ENCODE results near the gene HDAC4. TPM values are rescaled to one million over a fixed set of nuclear protein-coding genes. Genes with fewer than 3 reads are reported as not detected.

Gene HDAC4
- total and polyA plus RNA-seq, 2 of the 4 experiments (the other 2 are of a cell fraction), result 4.1 to 7.2 TPM

DNA sequence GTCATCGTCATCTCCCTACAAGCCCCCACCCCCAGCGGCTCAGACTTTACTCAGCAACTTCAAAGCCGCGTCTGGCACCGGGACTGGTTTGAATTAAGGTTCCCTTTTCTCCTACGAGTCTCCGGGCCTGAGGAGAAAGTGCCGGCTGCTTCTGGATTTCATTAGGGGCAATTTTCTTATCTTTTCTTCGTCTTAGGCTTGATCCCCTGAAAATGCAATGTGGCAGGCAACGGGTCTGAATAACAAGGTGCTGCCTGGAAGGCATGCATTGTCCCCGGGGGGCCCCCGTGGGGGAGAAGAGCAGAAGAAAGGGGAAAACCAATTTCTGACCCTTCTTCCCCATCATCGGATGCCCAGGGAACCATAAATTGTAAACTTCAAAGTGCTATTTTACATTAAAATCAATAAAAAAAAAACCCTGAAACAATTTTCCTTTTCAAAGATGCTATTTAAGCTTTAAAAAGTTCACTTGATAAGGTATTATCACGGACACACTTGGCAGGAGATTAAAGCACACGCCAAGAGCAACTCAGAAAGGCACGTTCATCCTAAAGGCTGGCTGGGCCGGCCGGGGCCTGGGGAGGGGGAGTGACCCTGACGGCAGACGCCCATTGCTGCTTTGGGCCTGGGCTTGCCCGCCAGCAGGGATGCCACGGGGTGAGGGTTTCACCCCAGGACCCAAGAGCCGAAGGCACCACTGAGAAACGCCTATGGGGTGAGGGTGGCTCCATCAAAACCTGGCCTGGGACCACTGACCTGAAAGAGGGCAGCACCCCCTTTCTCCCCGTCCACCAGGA, 322.5 kb downstream of the HDAC4 start:
- Histone ChIP-seq H3K18ac (ENCODE audit: low read depth, low read length) (no peak overlapping the region), H2BK120ac (ENCODE audit: low read depth, low read length) (no peak overlapping the region), H3K9me3 (ENCODE audit: control insufficient read depth, insufficient read depth, low read length) (no peaks in the 10 kb centered on the region), H2AK9ac (replicated peaks; ENCODE audit: low read depth, low read length, poor library complexity) (no peak overlapping the region), H3K23ac (ENCODE audit: low read depth, low read length) (no peak overlapping the region), H4K8ac (ENCODE audit: low read depth in 2 of 2, low read length in 2 of 2) (no peak overlapping the region), H4K91ac (ENCODE audit: insufficient read depth, low read depth, low read length) (no peak overlapping the region), H3K9me1 (ENCODE audit: insufficient read depth, low read length) (peaks cover 4% of the 10 kb centered on the region; the same call in 1 of the 2 replicates), H3K4ac (ENCODE audit: low read depth, low read length) (no peak overlapping the region), H3K27ac (ENCODE audit: insufficient read depth, low read length) (no peak overlapping the region), H2BK5ac (ENCODE audit: low read depth, low read length, poor library complexity, severe bottlenecking) (no peak overlapping the region), H3K14ac (replicated peaks; ENCODE audit: low read depth, low read length) (no peak overlapping the region), H3K4me2 (ENCODE audit: low read depth, low read length) (no peak overlapping the region), H3K56ac (ENCODE audit: extremely low read depth, insufficient read depth, low read length) (no peak overlapping the region), H3K9ac (ENCODE audit: low read depth, low read length) (no peak overlapping the region), H3K4me3 (ENCODE audit: insufficient read depth, low read depth, low read length) (no peak overlapping the region), H3K4me1 (ENCODE audit: control insufficient read depth, insufficient read depth, low read length) (no peaks in the 10 kb centered on the region), H4K20me1 (ENCODE audit: insufficient read depth, low read length) (no peaks in the 10 kb centered on the region), H3K36me3 (ENCODE audit: control insufficient read depth, insufficient read depth, low read length) (peaks cover 65% of the 10 kb centered on the region), H2BK20ac (ENCODE audit: low read depth, low read length) (no peak overlapping the region), H3K27me3 (ENCODE audit: control insufficient read depth, insufficient read depth, low read length) (no peaks in the 10 kb centered on the region), H4K5ac (ENCODE audit: low read depth, low read length) (no peak overlapping the region), H2AK5ac (ENCODE audit: low read depth, low read length) (no peak overlapping the region), H3K79me1 (ENCODE audit: low read depth in 1 of 2, low read length in 2 of 2) (no peaks in the 10 kb centered on the region), H2BK15ac (ENCODE audit: low read depth, low read length) (no peak overlapping the region), H2AFZ (replicated peaks; ENCODE audit: low read length, poor library complexity) (no peak overlapping the region)
- dilution Hi-C loops (cut with HindIII; ENCODE audit: low sequenced_read_pairs, unreplicated experiment) (no loop called here), intact Hi-C loops (cut with micrococcal nuclease) (no loop called here), in situ Hi-C loops (cut with MboI; ENCODE audit: low sequenced_read_pairs) (no loop called here)
- 80% methylated on average over 1 of the region's 25 CpGs; no CpG with 5 or more reads in 1 of the 2 experiments for WGBS, 2 experiments (ENCODE audit: extremely low coverage in 2 of 2, insufficient read length in 1 of 2)
- ATAC-seq (ENCODE audit: low read depth) (no peak), DNase-seq (no peak)
- ChIA-PET POLR2A (ENCODE audit: unreplicated experiment) (no interaction called here), CTCF (no interaction called here)
- no peak for TF ChIP-seq MAZ (IDR thresholded peaks at IDR 0.05; ENCODE audit: borderline replicate concordance, low read depth, low read length)
- TF ChIP-seq, protein P1, sequence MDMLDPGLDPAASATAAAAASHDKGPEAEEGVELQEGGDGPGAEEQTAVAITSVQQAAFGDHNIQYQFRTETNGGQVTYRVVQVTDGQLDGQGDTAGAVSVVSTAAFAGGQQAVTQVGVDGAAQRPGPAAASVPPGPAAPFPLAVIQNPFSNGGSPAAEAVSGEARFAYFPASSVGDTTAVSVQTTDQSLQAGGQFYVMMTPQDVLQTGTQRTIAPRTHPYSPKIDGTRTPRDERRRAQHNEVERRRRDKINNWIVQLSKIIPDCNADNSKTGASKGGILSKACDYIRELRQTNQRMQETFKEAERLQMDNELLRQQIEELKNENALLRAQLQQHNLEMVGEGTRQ (IDR thresholded peaks at IDR 0.05; ENCODE audit: low read depth, low read length), result no peak
- TF ChIP-seq CEBPB (IDR thresholded peaks at IDR 0.05; ENCODE audit: low read depth, low read length), result no peak
- no TSS peak for BruUV-seq (replicated peaks)

Data from IMR-90 (cell line).